ENCODE results near the gene TOM1L2. TPM values are rescaled to one million over a fixed set of nuclear protein-coding genes. Genes with fewer than 3 reads are reported as not detected.

Gene TOM1L2
- total and polyA plus RNA-seq, 2 experiments from 2014 or later = 21.5 to 29.6 TPM

- Histone ChIP-seq H2AFZ (no peak overlapping the region), H3K27me3 (no peaks in the 10 kb centered on the region), H4K20me1 (ENCODE audit: insufficient read depth, poor library complexity, severe bottlenecking) (no peaks in the 10 kb centered on the region), H3K4me3 (no peak overlapping the region), H3K36me3 (replicated peaks; ENCODE audit: insufficient read depth, low read depth) (no peaks in the 10 kb centered on the region), H3K4me1 (ENCODE audit: insufficient read depth) (peaks cover 14% of the 10 kb centered on the region), H3K9me3 (ENCODE audit: low read depth) (no peaks in the 10 kb centered on the region), H3K27ac (no peak overlapping the region), H3K4me2 (no peak overlapping the region), H3K9me2 (replicated peaks; ENCODE audit: insufficient read depth) (no peaks in the 10 kb centered on the region), H3K79me2 (no peaks in the 10 kb centered on the region)
- TF ChIP-seq CTCF (IDR thresholded peaks at IDR 0.05; ENCODE audit: poor library complexity) (no peak), EZH2phosphoT487 (IDR thresholded peaks at IDR 0.05; ENCODE audit: low read depth, severe bottlenecking, unreplicated experiment) (no peak), EZH2 (IDR thresholded peaks at IDR 0.05; ENCODE audit: borderline replicate concordance) (no peak)
- 84% methylated on average over 8 of the region's 8 CpGs for WGBS (ENCODE audit: low lambda C conversion rate, missing lambda C conversion rate)
- DNase-seq (ENCODE audit: low spot score) = no peak
These were observed 126.2 kb downstream of the TOM1L2 start for GRCh38 chr17:17846003-17846402.

GRCh38 chr17:17845046-17845775 lies 127.0 kb downstream of the TOM1L2 start:
- WGBS (ENCODE audit: low lambda C conversion rate, missing lambda C conversion rate) = 89% methylated on average over 13 of the region's 13 CpGs
- DNase-seq (ENCODE audit: low spot score) = no peak
- no peaks in the 10 kb centered on the region for H3K36me3 ChIP-seq (replicated peaks; ENCODE audit: insufficient read depth, low read depth)
- H3K27ac ChIP-seq = no peak overlapping the region
- H3K4me1 ChIP-seq (ENCODE audit: insufficient read depth) = peaks cover 13% of the 10 kb centered on the region
- no peak for TF ChIP-seq EZH2 (IDR thresholded peaks at IDR 0.05; ENCODE audit: borderline replicate concordance)
- TF ChIP-seq CTCF (IDR thresholded peaks at IDR 0.05; ENCODE audit: poor library complexity) = no peak
- TF ChIP-seq EZH2phosphoT487 (IDR thresholded peaks at IDR 0.05; ENCODE audit: low read depth, severe bottlenecking, unreplicated experiment) = no peak
- H3K4me2 ChIP-seq = no peak overlapping the region
- no peaks in the 10 kb centered on the region for H3K27me3 ChIP-seq
- no peaks in the 10 kb centered on the region for H3K79me2 ChIP-seq
- H4K20me1 ChIP-seq (ENCODE audit: insufficient read depth, poor library complexity, severe bottlenecking) = no peaks in the 10 kb centered on the region
- no peak overlapping the region for H2AFZ ChIP-seq
- no peak overlapping the region for H3K4me3 ChIP-seq
- no peaks in the 10 kb centered on the region for H3K9me2 ChIP-seq (replicated peaks; ENCODE audit: insufficient read depth)
- H3K9me3 ChIP-seq (ENCODE audit: low read depth) = no peaks in the 10 kb centered on the region

- Histone ChIP-seq H3K9me3 (ENCODE audit: low read depth) (no peaks in the 10 kb centered on the region), H3K4me2 (no peak overlapping the region), H3K9me2 (replicated peaks; ENCODE audit: insufficient read depth) (no peaks in the 10 kb centered on the region), H4K20me1 (ENCODE audit: insufficient read depth, poor library complexity, severe bottlenecking) (no peaks in the 10 kb centered on the region), H3K36me3 (replicated peaks; ENCODE audit: insufficient read depth, low read depth) (no peaks in the 10 kb centered on the region), H3K79me2 (no peaks in the 10 kb centered on the region), H3K4me3 (no peak overlapping the region), H3K27ac (no peak overlapping the region), H2AFZ (no peak overlapping the region), H3K27me3 (no peaks in the 10 kb centered on the region), H3K4me1 (ENCODE audit: insufficient read depth) (peaks cover 12% of the 10 kb centered on the region)
- DNase-seq (ENCODE audit: low spot score) = no peak
- TF ChIP-seq CTCF (IDR thresholded peaks at IDR 0.05; ENCODE audit: poor library complexity) (no peak), EZH2phosphoT487 (IDR thresholded peaks at IDR 0.05; ENCODE audit: low read depth, severe bottlenecking, unreplicated experiment) (no peak), EZH2 (IDR thresholded peaks at IDR 0.05; ENCODE audit: borderline replicate concordance) (no peak)
- WGBS (ENCODE audit: low lambda C conversion rate, missing lambda C conversion rate) = 92% methylated on average over 6 of the region's 6 CpGs
These were observed 127.7 kb downstream of the TOM1L2 start for GRCh38 chr17:17844500-17844899.
